ENCODE results near the gene FCER2.

GRCh38 chr19:7729831-7730285 lies 27.9 kb upstream of the FCER2 start:
- no peak for TF ChIP-seq GABPA (IDR thresholded peaks at IDR 0.05 in 1 of 2, conservative IDR thresholded peaks at IDR 0.05 in 1 of 2)
- TF ChIP-seq, protein P1, sequence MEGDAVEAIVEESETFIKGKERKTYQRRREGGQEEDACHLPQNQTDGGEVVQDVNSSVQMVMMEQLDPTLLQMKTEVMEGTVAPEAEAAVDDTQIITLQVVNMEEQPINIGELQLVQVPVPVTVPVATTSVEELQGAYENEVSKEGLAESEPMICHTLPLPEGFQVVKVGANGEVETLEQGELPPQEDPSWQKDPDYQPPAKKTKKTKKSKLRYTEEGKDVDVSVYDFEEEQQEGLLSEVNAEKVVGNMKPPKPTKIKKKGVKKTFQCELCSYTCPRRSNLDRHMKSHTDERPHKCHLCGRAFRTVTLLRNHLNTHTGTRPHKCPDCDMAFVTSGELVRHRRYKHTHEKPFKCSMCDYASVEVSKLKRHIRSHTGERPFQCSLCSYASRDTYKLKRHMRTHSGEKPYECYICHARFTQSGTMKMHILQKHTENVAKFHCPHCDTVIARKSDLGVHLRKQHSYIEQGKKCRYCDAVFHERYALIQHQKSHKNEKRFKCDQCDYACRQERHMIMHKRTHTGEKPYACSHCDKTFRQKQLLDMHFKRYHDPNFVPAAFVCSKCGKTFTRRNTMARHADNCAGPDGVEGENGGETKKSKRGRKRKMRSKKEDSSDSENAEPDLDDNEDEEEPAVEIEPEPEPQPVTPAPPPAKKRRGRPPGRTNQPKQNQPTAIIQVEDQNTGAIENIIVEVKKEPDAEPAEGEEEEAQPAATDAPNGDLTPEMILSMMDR (IDR thresholded peaks at IDR 0.05; ENCODE audit: low read depth, low read length, missing input control), result no peak
- no peak for TF ChIP-seq MAX (IDR thresholded peaks at IDR 0.05)

All from liver (tissue), 3 donors.